HCT116 (cell line): ENCODE results near the gene YBX2. TPM values are rescaled to one million over a fixed set of nuclear protein-coding genes. Genes with fewer than 3 reads are reported as not detected.
A peak's percentile ranks its signal among the peaks of the same experiment; 100 is the strongest.

Experiments used
- ATAC-seq: fragments of 200-7000 bp; cut with Tn5 transposase; 2 replicates; pipeline ENCODE4 v1.9.1; 2020; ENCODE audit warnings: mild to moderate bottlenecking, moderate library complexity
- BruUV-seq: library from RNA; stranded (reverse); fragments of 400-500 nt; replicated peaks from 2 replicates; lab custom pipeline; 2021; lab: Mats Ljungman, UMichigan
- CTCF ChIA-PET: fragments of 300-600 bp; sonication (Branson Sonifier 250); formaldehyde crosslinking; loops from one replicate; lab custom pipeline; 2021; ENCODE audit warnings: antibody characterized with exemption; lab: Charles Lee
- POLR2A ChIA-PET: fragments of 300-600, 350-600 bp; sonication (Branson Sonifier 250); formaldehyde crosslinking; loops from one replicate; lab custom pipeline; 2021; ENCODE audit warnings: antibody characterized with exemption; lab: Charles Lee
- RAD21 ChIA-PET, 2 experiments: fragments of 300-600 bp; sonication (Branson Sonifier 250); formaldehyde crosslinking; loops; one replicate each; lab custom pipeline; 2023; ENCODE audit warnings: low total read pairs in 2 of 2; ENCODE audit not compliant: uncharacterized antibody in 2 of 2, unreplicated experiment in 2 of 2, low non-redundant PET in 1 of 2; lab: Charles Lee
- DNase-seq: peaks from one replicate; pipeline ENCODE4 v3.0.0-alpha.2; 2010; ENCODE audit warnings: low read depth, low spot score
- H2AFZ ChIP-seq: fragments of 200-600 bp; shearing (Covaris generic), sonication (generic); 2 replicates; pipeline ENCODE4 v1.6.1; 2017; ENCODE audit warnings: low read depth, mixed run types, mixed read lengths, antibody characterized with exemption, low read length; ENCODE audit not compliant: poor library complexity, severe bottlenecking
- H3K27ac ChIP-seq: 2 replicates; pipeline ENCODE4 v1.5.1; 2012; ENCODE audit warnings: low read depth, low read length
- H3K27me3 ChIP-seq: fragments of 200-600 bp; sonication (generic); 2 replicates; pipeline ENCODE4 v1.6.1; 2016; ENCODE audit warnings: mixed run types, low read length, mixed read lengths; ENCODE audit not compliant: insufficient read depth
- H3K36me3 ChIP-seq, 2 experiments: fragments of 200-500 bp in 1 of 2; fragments of 200-600 bp in 1 of 2; sonication (Bioruptor generic) in 1 of 2; sonication (generic) in 1 of 2; 2 replicates each; pipeline versions ENCODE4 v1.5.1 to v1.6.1; 2014 to 2016; ENCODE audit warnings: low read length in 2 of 2, inconsistent platforms in 1 of 2, mixed read lengths in 1 of 2, mixed run types in 1 of 2; ENCODE audit not compliant: insufficient read depth in 2 of 2, control insufficient read depth in 1 of 2
- H3K4me1 ChIP-seq, 2 experiments: fragments of 200-600 bp in 1 of 2; sonication (generic) in 1 of 2; 2 replicates each; pipeline versions ENCODE4 v1.5.1 to v1.6.1; 2012 to 2017; ENCODE audit warnings: low read length in 2 of 2, inconsistent platforms in 1 of 2, mild to moderate bottlenecking in 1 of 2, mixed read lengths in 1 of 2, mixed run types in 1 of 2, moderate library complexity in 1 of 2; ENCODE audit not compliant: insufficient read depth in 2 of 2, control insufficient read depth in 1 of 2
- H3K4me2 ChIP-seq: fragments of 200-600 bp; sonication (generic); 2 replicates; pipeline ENCODE4 v1.6.1; 2017; ENCODE audit warnings: mixed run types, low read length, mixed read lengths
- H3K4me3 ChIP-seq, 2 experiments: fragments of 200-600 bp in 1 of 2; sonication (generic) in 1 of 2; replicated peaks in 1 of 2; 2 replicates each; pipeline ENCODE4 v1.5.1; 2011 to 2016; ENCODE audit warnings: low read length in 2 of 2, control low read depth in 1 of 2, low read depth in 1 of 2, mild to moderate bottlenecking in 1 of 2, mixed read lengths in 1 of 2, mixed run types in 1 of 2
- H3K79me2 ChIP-seq: fragments of 200-600 bp; sonication (generic); 2 replicates; pipeline ENCODE4 v1.6.1; 2017; ENCODE audit warnings: mild to moderate bottlenecking, mixed run types, low read length, moderate library complexity, mixed read lengths; ENCODE audit not compliant: insufficient read depth
- H3K9ac ChIP-seq: fragments of 200-600 bp; sonication (generic); 2 replicates; pipeline ENCODE4 v1.6.1; 2016; ENCODE audit warnings: low read length, mixed read lengths
- H3K9me2 ChIP-seq: fragments of 200-600 bp; sonication (generic), shearing (Covaris generic); 2 replicates; pipeline ENCODE4 v1.6.1; 2017; ENCODE audit warnings: mixed run types, mild to moderate bottlenecking, moderate library complexity; ENCODE audit not compliant: insufficient read depth
- H3K9me3 ChIP-seq, 2 experiments: fragments of 200-500 bp in 1 of 2; fragments of 200-600 bp in 1 of 2; sonication (Bioruptor generic) in 1 of 2; sonication (generic) in 1 of 2; 2 replicates each; pipeline ENCODE4 v1.6.1; 2014 to 2017; ENCODE audit warnings: low read length in 2 of 2, mixed read lengths in 2 of 2, inconsistent platforms in 1 of 2, low read depth in 1 of 2, mild to moderate bottlenecking in 1 of 2, mixed run types in 1 of 2, moderate library complexity in 1 of 2; ENCODE audit not compliant: control insufficient read depth in 1 of 2, insufficient read depth in 1 of 2
- H4K20me1 ChIP-seq: fragments of 200-600 bp; sonication (generic), shearing (Covaris generic); 2 replicates; pipeline ENCODE4 v1.6.1; 2017; ENCODE audit warnings: mixed run types, mild to moderate bottlenecking, moderate library complexity; ENCODE audit not compliant: insufficient read depth
- CBX3 ChIP-seq: IDR thresholded peaks from 2 replicates; pipeline ENCODE4 v1.6.1; 2012; ENCODE audit warnings: low read depth
- CEBPB ChIP-seq: IDR thresholded peaks from 2 replicates; pipeline ENCODE4 v1.6.1; 2012; ENCODE audit warnings: low read depth
- CTCF ChIP-seq, 3 experiments: fragments of 200-600 bp in 1 of 3; sonication (generic) in 1 of 3; IDR thresholded peaks in 2 of 3; conservative IDR thresholded peaks in 1 of 3; 2 replicates each; pipeline ENCODE4 v1.5.1; 2012 to 2017; ENCODE audit warnings: low read depth in 2 of 3, low read length in 2 of 3, antibody characterized with exemption in 1 of 3, borderline replicate concordance in 1 of 3, control low read depth in 1 of 3, mild to moderate bottlenecking in 1 of 3, mixed read lengths in 1 of 3, mixed run types in 1 of 3, moderate library complexity in 1 of 3; ENCODE audit not compliant: insufficient read depth in 1 of 3
- EGR1 ChIP-seq: IDR thresholded peaks from 2 replicates; pipeline ENCODE4 v1.6.1; 2012; ENCODE audit warnings: low read depth
- ELF1 ChIP-seq: IDR thresholded peaks from 2 replicates; pipeline ENCODE4 v1.6.1; 2012; ENCODE audit warnings: low read depth, borderline replicate concordance
- JUND ChIP-seq: IDR thresholded peaks from 2 replicates; pipeline ENCODE4 v1.6.1; 2012
- POLR2A ChIP-seq: IDR thresholded peaks from 2 replicates; pipeline ENCODE4 v1.7.0; 2011; ENCODE audit warnings: borderline replicate concordance; ENCODE audit not compliant: insufficient read depth, insufficient read length; ENCODE audit errors: extremely low read depth
- POLR2AphosphoS5 ChIP-seq: IDR thresholded peaks from 2 replicates; pipeline ENCODE4 v1.6.1; 2011; ENCODE audit warnings: mild to moderate bottlenecking, low read depth, low read length, moderate library complexity
- REST ChIP-seq: IDR thresholded peaks from 2 replicates; pipeline ENCODE4 v1.6.1; 2012; ENCODE audit warnings: low read depth
- SIN3A ChIP-seq: IDR thresholded peaks from 2 replicates; pipeline ENCODE4 v1.6.1; 2012; ENCODE audit warnings: low read depth
- SP1 ChIP-seq: IDR thresholded peaks from 2 replicates; pipeline ENCODE4 v1.6.1; 2012; ENCODE audit warnings: low read depth
- SRF ChIP-seq: IDR thresholded peaks from 2 replicates; pipeline ENCODE4 v1.6.1; 2012; ENCODE audit warnings: low read depth
- TCF7L2 ChIP-seq: IDR thresholded peaks from 2 replicates; pipeline ENCODE4 v1.7.0; 2011; ENCODE audit warnings: borderline replicate concordance, inconsistent platforms; ENCODE audit not compliant: insufficient read depth, insufficient read length; ENCODE audit errors: extremely low read depth
- YY1 ChIP-seq: IDR thresholded peaks from 2 replicates; pipeline ENCODE4 v1.6.1; 2011; ENCODE audit warnings: low read length, low read depth, moderate library complexity, mild to moderate bottlenecking; ENCODE audit not compliant: insufficient replicate concordance; ENCODE audit errors: extremely low read depth
- ZFX ChIP-seq: fragments of 450-650 bp; IDR thresholded peaks from 2 replicates; pipeline ENCODE4 v1.6.1; 2017
- ZNF274 ChIP-seq: fragments of 200-500 bp; sonication (Bioruptor generic); IDR thresholded peaks from 2 replicates; pipeline ENCODE4 v1.6.1; 2014; ENCODE audit warnings: mild to moderate bottlenecking, low read depth, low read length, inconsistent platforms
- intact Hi-C: fragments of 100-400 bp; cut with micrococcal nuclease; formaldehyde crosslinking; loops from 2 replicates; pipeline ENCODE4 v1.10.0; 2022
- total RNA-seq: library from RNA; stranded (reverse); gene quantifications from one replicate; pipeline ENCODE4 v1.2.1, GENCODE V29; 2021; ENCODE audit not compliant: unreplicated experiment
- TF ChIP-seq, protein P1 (sequence below): IDR thresholded peaks from 2 replicates; pipeline ENCODE4 v1.6.1; 2012
- TF ChIP-seq, protein P2 (sequence below): IDR thresholded peaks from 2 replicates; pipeline ENCODE4 v1.6.1; 2011; ENCODE audit warnings: mild to moderate bottlenecking, low read length, moderate library complexity; ENCODE audit not compliant: insufficient replicate concordance; ENCODE audit errors: extremely low read depth

The YBX2 gene
- total RNA-seq, 1 experiment from 2014 or later, result 2.3 TPM

GRCh38 chr17:7252176-7253043 lies 42.0 kb downstream of the YBX2 start, which contains the start of gene ELP5:
Gene ELP5, plus strand, starts transcription at chr17:7252215. Its CDS starts 336 bp downstream, at chr17:7252551.
- H2AFZ ChIP-seq, result no peak within 1 kb of the TSS
- ChIA-PET RAD21 (no interaction called here), POLR2A (interaction anchor here (2.0 kb wide), 1 partner anchor 10 kb away, joined by 7 read pairs; the partner anchor contains the start of gene GABARAP), CTCF (no interaction called here)
- BruUV-seq, result TSS peak; percentile 78
- no peaks in the 10 kb centered on the region for H3K9me3 ChIP-seq
- H3K79me2 ChIP-seq, result peaks cover 75% of the 10 kb centered on the region
- no peaks in the 10 kb centered on the region for H3K9me2 ChIP-seq
- TF ChIP-seq ZNF274, result no peak
- peak; percentile 6 for TF ChIP-seq POLR2A
- peak; percentile 74 for TF ChIP-seq ZFX
- TF ChIP-seq SRF, result peak; percentile 80; the same call in 1 of the 2 replicates
- TF ChIP-seq CEBPB, result no peak
- no peak; the same call in 1 of the 2 replicates for TF ChIP-seq ELF1
- TF ChIP-seq JUND, result no peak; the same call in 1 of the 2 replicates
- TF ChIP-seq CBX3, result 0 out of 2 replicates have a peak, but pooled peaks have one; percentile 38
- TF ChIP-seq YY1, result peak; percentile 66
- peak; percentile 85 for TF ChIP-seq POLR2AphosphoS5
- peak; percentile 99 for TF ChIP-seq EGR1
- TF ChIP-seq, protein P1, sequence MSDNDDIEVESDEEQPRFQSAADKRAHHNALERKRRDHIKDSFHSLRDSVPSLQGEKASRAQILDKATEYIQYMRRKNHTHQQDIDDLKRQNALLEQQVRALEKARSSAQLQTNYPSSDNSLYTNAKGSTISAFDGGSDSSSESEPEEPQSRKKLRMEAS, result peak; percentile 81
- TF ChIP-seq, protein P2, sequence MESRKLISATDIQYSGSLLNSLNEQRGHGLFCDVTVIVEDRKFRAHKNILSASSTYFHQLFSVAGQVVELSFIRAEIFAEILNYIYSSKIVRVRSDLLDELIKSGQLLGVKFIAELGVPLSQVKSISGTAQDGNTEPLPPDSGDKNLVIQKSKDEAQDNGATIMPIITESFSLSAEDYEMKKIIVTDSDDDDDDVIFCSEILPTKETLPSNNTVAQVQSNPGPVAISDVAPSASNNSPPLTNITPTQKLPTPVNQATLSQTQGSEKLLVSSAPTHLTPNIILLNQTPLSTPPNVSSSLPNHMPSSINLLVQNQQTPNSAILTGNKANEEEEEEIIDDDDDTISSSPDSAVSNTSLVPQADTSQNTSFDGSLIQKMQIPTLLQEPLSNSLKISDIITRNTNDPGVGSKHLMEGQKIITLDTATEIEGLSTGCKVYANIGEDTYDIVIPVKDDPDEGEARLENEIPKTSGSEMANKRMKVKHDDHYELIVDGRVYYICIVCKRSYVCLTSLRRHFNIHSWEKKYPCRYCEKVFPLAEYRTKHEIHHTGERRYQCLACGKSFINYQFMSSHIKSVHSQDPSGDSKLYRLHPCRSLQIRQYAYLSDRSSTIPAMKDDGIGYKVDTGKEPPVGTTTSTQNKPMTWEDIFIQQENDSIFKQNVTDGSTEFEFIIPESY, result no peak
- no peak for TF ChIP-seq REST
- TF ChIP-seq SP1, result peak; percentile 58
- TF ChIP-seq TCF7L2, result no peak
- peak; percentile 84 for TF ChIP-seq SIN3A
- 0 out of 6 replicates have a peak, but pooled peaks of 1 of the 3 experiments have one; percentile 27 for TF ChIP-seq CTCF (IDR thresholded peaks at IDR 0.05 in 2 of 3, conservative IDR thresholded peaks at IDR 0.05 in 1 of 3; ENCODE audit: borderline replicate concordance in 1 of 3, insufficient read depth in 1 of 3, low read depth in 2 of 3, low read length in 2 of 3)
- H3K4me3 ChIP-seq, result peak within 1 kb of the TSS; percentile 82 to 99
- peak; percentile 71 for ATAC-seq
- no peaks in the 10 kb centered on the region for H3K27me3 ChIP-seq
- H3K4me1 ChIP-seq, result peaks cover 13 to 25% of the 10 kb centered on the region in 2 experiments
- H3K36me3 ChIP-seq, result peaks cover 9 to 11% of the 10 kb centered on the region in 2 experiments; a peak in 2 of 4 replicates
- intact Hi-C loops, result loop anchor here (1.0 to 5.0 kb wide), 2 partner anchors 10 to 55 kb away; partner anchors contain the start of genes CLDN7 and EIF5A
- H4K20me1 ChIP-seq, result no peaks in the 10 kb centered on the region
- peak; percentile 92 for DNase-seq
- H3K9ac ChIP-seq, result peak within 1 kb of the TSS; percentile 99
- peak within 1 kb of the TSS; percentile 89 for H3K4me2 ChIP-seq
- peak within 1 kb of the TSS; percentile 84 for H3K27ac ChIP-seq
